Measurements from ENCODE around the gene PEA15. TPM values are rescaled to one million over a fixed set of nuclear protein-coding genes. Genes with fewer than 3 reads are reported as not detected.

Gene PEA15
- total and polyA plus RNA-seq, 2 donors (not counting 3 experiments of a cell fraction or from before 2014, with no cell fraction given) = 250 to 304 TPM

- H3K4me1 ChIP-seq (ENCODE audit: control insufficient read depth, extremely low read depth, insufficient read depth, low read length) = peaks cover 11% of the 10 kb centered on the region
- peaks cover 28% of the 10 kb centered on the region for H3K79me2 ChIP-seq (ENCODE audit: control insufficient read depth, insufficient read depth, low read length)
- intact Hi-C loops (cut with micrococcal nuclease) (no loop called here), dilution Hi-C loops (cut with MboI; ENCODE audit: extremely low pct_ligation_motif_present, low sequenced_read_pairs) (no loop called here)
- ChIA-PET CTCF (interaction anchor here (0.6 to 3.1 kb wide), 7 partner anchors 16 to 157 kb away, joined by 3 to 17 read pairs (median 4); no protein-coding TSS in a partner anchor), POLR2A (interaction anchor here (0.6 kb wide), 1 partner anchor 28 kb away, joined by 3 read pairs; no protein-coding TSS in a partner anchor)
- TF ChIP-seq GATA2 (IDR thresholded peaks at IDR 0.05; ENCODE audit: insufficient read depth, insufficient read length, low read depth, low read length) = no peak
- no peak for TF ChIP-seq POLR2AphosphoS5 (IDR thresholded peaks at IDR 0.05; ENCODE audit: insufficient read depth, low read depth, low read length)
- TF ChIP-seq FOS (IDR thresholded peaks at IDR 0.05; ENCODE audit: borderline replicate concordance, insufficient read depth, low read length) = no peak
- no peak for TF ChIP-seq MYC (IDR thresholded peaks at IDR 0.05; ENCODE audit: low read depth, low read length)
- TF ChIP-seq JUN (IDR thresholded peaks at IDR 0.05; ENCODE audit: borderline replicate concordance, insufficient read depth, insufficient read length, low read depth) = no peak
- no peak for TF ChIP-seq CTCF (IDR thresholded peaks at IDR 0.05; ENCODE audit: extremely low read depth in 1 of 2, insufficient read depth in 1 of 2, low read depth in 1 of 2, low read length in 2 of 2)
- TF ChIP-seq EZH2 (IDR thresholded peaks at IDR 0.05; ENCODE audit: borderline replicate concordance, low read depth, low read length, severe bottlenecking) = no peak
- TF ChIP-seq MAX (IDR thresholded peaks at IDR 0.05; ENCODE audit: insufficient read depth, insufficient read length) = no peak
- TF ChIP-seq POLR2A (IDR thresholded peaks at IDR 0.05; ENCODE audit: low read depth, low read length) = no peak
- no peaks in the 10 kb centered on the region for H3K27me3 ChIP-seq (ENCODE audit: control insufficient read depth in 2 of 2, insufficient read depth in 2 of 2, low read length in 2 of 2)
- H3K27ac ChIP-seq (ENCODE audit: insufficient read depth, low read depth, low read length) = no peak overlapping the region
- no peak overlapping the region for H3K4me2 ChIP-seq (ENCODE audit: insufficient read depth, low read length)
- DNase-seq (ENCODE audit: low read depth, low spot score) (no peak), FAIRE-seq (no peak)
- H2AFZ ChIP-seq (ENCODE audit: low read depth, low read length) = no peak overlapping the region
- peaks cover 0 to 2% of the 10 kb centered on the region in 2 experiments for H3K36me3 ChIP-seq (ENCODE audit: control insufficient read depth in 2 of 2, extremely low read depth in 1 of 2, insufficient read depth in 2 of 2, low read length in 2 of 2)
- H3K9me3 ChIP-seq (replicated peaks; ENCODE audit: control insufficient read depth, insufficient read depth, low read length) = no peaks in the 10 kb centered on the region
- BruUV-seq (replicated peaks) = no TSS peak
- no peaks in the 10 kb centered on the region for H4K20me1 ChIP-seq (replicated peaks; ENCODE audit: control insufficient read depth, extremely low read depth, insufficient read depth, low read length)
- H3K9ac ChIP-seq (replicated peaks; ENCODE audit: extremely low read depth, insufficient read depth, low read length) = no peak overlapping the region
- no peak overlapping the region for H3K4me3 ChIP-seq (replicated peaks in 1 of 3; ENCODE audit: insufficient read depth in 1 of 3, low read depth in 1 of 3, low read length in 3 of 3)
- H3K9me1 ChIP-seq (replicated peaks; ENCODE audit: control insufficient read depth, extremely low read depth, insufficient read depth, low read length) = no peaks in the 10 kb centered on the region
These were observed 52.3 kb downstream of the PEA15 start for GRCh38 chr1:160257411-160258015.

Data from endothelial cell of umbilical vein (primary cell).